ENCODE results near the gene GRIN3A. TPM values are rescaled to one million over a fixed set of nuclear protein-coding genes. Genes with fewer than 3 reads are reported as not detected.

The GRIN3A gene
- total RNA-seq, 1 donor from 2014 or later: not detected

GRCh38 chr9:101639311-101639710, 99.1 kb downstream of the GRIN3A start:
- Histone ChIP-seq H3K9ac (no peak overlapping the region), H3K4me1 (no peaks in the 10 kb centered on the region), H3K79me2 (ENCODE audit: low read depth) (no peaks in the 10 kb centered on the region), H3K36me3 (no peaks in the 10 kb centered on the region), H3K27me3 (no peaks in the 10 kb centered on the region), H3K4me2 (no peak overlapping the region), H3K4me3 (no peak overlapping the region), H3K9me3 (ENCODE audit: low read depth) (no peaks in the 10 kb centered on the region), H3F3A (ENCODE audit: low read depth) (no peaks in the 10 kb centered on the region), H2AFZ (replicated peaks) (no peak overlapping the region), H3K27ac (no peak overlapping the region), H4K20me1 (ENCODE audit: low read depth) (no peaks in the 10 kb centered on the region)
- H3K27ac Mint-ChIP-seq: no peak overlapping the region
- H3K36me3 Mint-ChIP-seq: peaks cover 4% of the 10 kb centered on the region
- H3K27me3 Mint-ChIP-seq (ENCODE audit: insufficient read depth, low read depth): no peaks in the 10 kb centered on the region
- no peaks in the 10 kb centered on the region for H3K4me1 Mint-ChIP-seq
- TF ChIP-seq EZH2phosphoT487 (IDR thresholded peaks at IDR 0.05) (no peak), CTCF (IDR thresholded peaks at IDR 0.05) (no peak), EZH2 (IDR thresholded peaks at IDR 0.05) (no peak)
- H3K4me3 Mint-ChIP-seq: no peak overlapping the region
- peaks cover 10% of the 10 kb centered on the region for H3K9me3 Mint-ChIP-seq
- DNase-seq (ENCODE audit: low spot score): no peak

GRCh38 chr9:101636247-101636646, 102.2 kb downstream of the GRIN3A start:
- no peak for DNase-seq (ENCODE audit: low spot score)
- H3K9me3 Mint-ChIP-seq: peaks cover 3% of the 10 kb centered on the region
- H3K27me3 Mint-ChIP-seq (ENCODE audit: insufficient read depth, low read depth): no peaks in the 10 kb centered on the region
- H3K27ac ChIP-seq: no peak overlapping the region
- H3K36me3 ChIP-seq: no peaks in the 10 kb centered on the region
- TF ChIP-seq EZH2 (IDR thresholded peaks at IDR 0.05) (no peak), EZH2phosphoT487 (IDR thresholded peaks at IDR 0.05) (no peak), CTCF (IDR thresholded peaks at IDR 0.05) (no peak)
- no peak overlapping the region for H3K4me3 Mint-ChIP-seq
- H3K79me2 ChIP-seq (ENCODE audit: low read depth): no peaks in the 10 kb centered on the region
- H3K4me1 Mint-ChIP-seq: peaks cover 4% of the 10 kb centered on the region
- H3K27ac Mint-ChIP-seq: no peak overlapping the region
- no peaks in the 10 kb centered on the region for H4K20me1 ChIP-seq (ENCODE audit: low read depth)
- no peak overlapping the region for H2AFZ ChIP-seq (replicated peaks)
- H3F3A ChIP-seq (ENCODE audit: low read depth): no peaks in the 10 kb centered on the region
- H3K9ac ChIP-seq: no peak overlapping the region
- H3K36me3 Mint-ChIP-seq: no peaks in the 10 kb centered on the region
- no peak overlapping the region for H3K4me2 ChIP-seq
- no peaks in the 10 kb centered on the region for H3K27me3 ChIP-seq
- no peak overlapping the region for H3K4me3 ChIP-seq
- no peaks in the 10 kb centered on the region for H3K9me3 ChIP-seq (ENCODE audit: low read depth)
- no peaks in the 10 kb centered on the region for H3K4me1 ChIP-seq

DNA sequence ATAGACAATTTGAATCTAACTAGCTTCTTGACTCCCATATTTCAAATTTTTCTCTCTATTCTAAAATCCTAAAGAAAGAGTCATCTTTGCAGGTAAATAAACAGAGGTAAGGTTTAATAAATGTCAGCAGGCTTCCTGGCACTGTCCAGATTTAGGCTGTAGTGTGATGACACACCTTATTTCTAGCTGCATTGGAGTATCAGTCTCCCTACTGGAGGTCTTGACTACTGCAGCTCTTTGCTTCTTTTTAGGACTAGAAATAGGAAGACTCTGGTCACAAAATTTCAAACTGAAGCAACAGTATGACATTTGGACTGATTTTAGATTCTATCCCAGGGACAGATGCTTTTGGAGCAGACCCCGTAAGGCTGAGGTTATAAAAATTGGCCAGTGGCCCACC, 103.0 kb downstream of the GRIN3A start:
- H3K4me3 Mint-ChIP-seq: no peak overlapping the region
- no peaks in the 10 kb centered on the region for H3K27me3 ChIP-seq
- H3K27ac Mint-ChIP-seq: no peak overlapping the region
- no peak overlapping the region for H2AFZ ChIP-seq (replicated peaks)
- H3K36me3 ChIP-seq: no peaks in the 10 kb centered on the region
- TF ChIP-seq CTCF (IDR thresholded peaks at IDR 0.05) (no peak), EZH2 (IDR thresholded peaks at IDR 0.05) (no peak), EZH2phosphoT487 (IDR thresholded peaks at IDR 0.05) (no peak)
- no peak overlapping the region for H3K4me2 ChIP-seq
- no peak overlapping the region for H3K9ac ChIP-seq
- no peaks in the 10 kb centered on the region for H4K20me1 ChIP-seq (ENCODE audit: low read depth)
- H3K79me2 ChIP-seq (ENCODE audit: low read depth): no peaks in the 10 kb centered on the region
- no peak overlapping the region for H3K4me3 ChIP-seq
- no peaks in the 10 kb centered on the region for H3K27me3 Mint-ChIP-seq (ENCODE audit: insufficient read depth, low read depth)
- no peaks in the 10 kb centered on the region for H3K36me3 Mint-ChIP-seq
- no peaks in the 10 kb centered on the region for H3K4me1 ChIP-seq
- no peaks in the 10 kb centered on the region for H3F3A ChIP-seq (ENCODE audit: low read depth)
- no peaks in the 10 kb centered on the region for H3K9me3 Mint-ChIP-seq
- no peak for DNase-seq (ENCODE audit: low spot score)
- no peak overlapping the region for H3K27ac ChIP-seq
- H3K9me3 ChIP-seq (ENCODE audit: low read depth): no peaks in the 10 kb centered on the region
- H3K4me1 Mint-ChIP-seq: peaks cover 4% of the 10 kb centered on the region
